GM19372 (cell line): Measurements from ENCODE around the gene CRTC3.
"Not testable (repeated sequence)": the region's sequence is repeated elsewhere in the genome, so short reads cannot be mapped to it uniquely, and the experiment has no call there.

Experiments used
- ATAC-seq: cut with Tn5 transposase; IDR thresholded peaks from one replicate; pipeline ENCODE4 v1.9.1; 2021; ENCODE audit warnings: mild to moderate bottlenecking, low read depth, moderate library complexity; ENCODE audit not compliant: unreplicated experiment

CRTC3 gene

GRCh38 chr15:90513893-90514292, 15.8 kb upstream of the CRTC3 start:
- not testable (repeated sequence) for ATAC-seq

DNA sequence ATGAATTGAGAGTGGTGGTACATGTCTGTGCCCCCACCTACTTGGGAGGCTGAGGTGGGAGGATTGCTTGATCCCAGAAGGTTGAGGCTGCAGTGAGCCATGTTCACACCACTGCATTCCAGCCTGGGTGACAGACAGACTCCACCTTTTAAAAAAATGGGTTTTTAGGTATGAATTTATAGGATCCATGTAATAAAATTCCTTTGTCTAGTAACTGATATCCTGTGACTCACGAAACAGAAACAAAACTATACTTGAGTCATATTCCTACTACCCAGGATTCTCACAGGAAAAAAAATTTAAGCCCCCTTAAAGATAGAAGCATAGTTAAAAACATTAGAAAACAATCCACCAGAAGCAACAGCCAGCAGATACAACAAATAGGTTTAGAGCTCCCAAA, 10.0 kb upstream of the CRTC3 start:
- ATAC-seq, result no peak

DNA sequence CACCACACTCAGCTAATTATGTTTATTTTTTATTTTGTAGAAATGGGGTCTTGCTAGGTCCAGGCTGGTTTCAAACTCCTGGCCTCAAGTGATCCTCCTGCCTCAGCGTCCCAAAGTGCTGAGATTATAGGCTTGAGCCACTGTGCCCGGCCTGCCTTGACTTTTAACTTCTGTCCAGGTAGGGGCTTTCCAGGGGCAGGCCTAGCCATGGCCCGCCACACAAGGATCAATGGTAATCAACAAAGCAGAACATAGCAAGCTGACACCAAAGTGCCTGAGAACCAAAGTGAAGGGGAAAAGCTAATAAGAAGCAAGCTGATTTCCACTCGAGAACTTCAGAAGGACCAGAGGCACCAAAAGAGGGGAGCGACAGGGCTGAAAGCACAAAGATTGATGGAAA, 9.4 kb upstream of the CRTC3 start:
- no peak for ATAC-seq

DNA sequence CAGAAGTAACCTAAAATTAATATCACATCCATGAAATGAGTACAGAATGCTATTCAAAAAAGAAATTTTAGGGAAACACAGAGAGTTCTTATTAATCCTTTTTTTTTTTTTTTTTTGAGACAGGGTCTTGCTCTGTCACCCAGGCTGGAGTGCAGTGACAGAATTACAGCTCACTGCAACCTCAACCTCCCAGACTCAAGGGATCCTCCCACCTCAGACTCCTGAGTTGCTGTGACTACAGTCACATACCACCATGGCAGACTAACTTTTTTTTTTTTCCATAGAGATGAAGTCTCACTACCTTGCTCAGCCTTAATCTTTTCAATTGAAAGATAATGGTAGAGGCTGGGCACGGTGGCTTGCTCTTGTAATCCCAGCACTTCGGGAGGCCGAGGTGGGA, 6.3 kb upstream of the CRTC3 start:
- no peak for ATAC-seq

DNA sequence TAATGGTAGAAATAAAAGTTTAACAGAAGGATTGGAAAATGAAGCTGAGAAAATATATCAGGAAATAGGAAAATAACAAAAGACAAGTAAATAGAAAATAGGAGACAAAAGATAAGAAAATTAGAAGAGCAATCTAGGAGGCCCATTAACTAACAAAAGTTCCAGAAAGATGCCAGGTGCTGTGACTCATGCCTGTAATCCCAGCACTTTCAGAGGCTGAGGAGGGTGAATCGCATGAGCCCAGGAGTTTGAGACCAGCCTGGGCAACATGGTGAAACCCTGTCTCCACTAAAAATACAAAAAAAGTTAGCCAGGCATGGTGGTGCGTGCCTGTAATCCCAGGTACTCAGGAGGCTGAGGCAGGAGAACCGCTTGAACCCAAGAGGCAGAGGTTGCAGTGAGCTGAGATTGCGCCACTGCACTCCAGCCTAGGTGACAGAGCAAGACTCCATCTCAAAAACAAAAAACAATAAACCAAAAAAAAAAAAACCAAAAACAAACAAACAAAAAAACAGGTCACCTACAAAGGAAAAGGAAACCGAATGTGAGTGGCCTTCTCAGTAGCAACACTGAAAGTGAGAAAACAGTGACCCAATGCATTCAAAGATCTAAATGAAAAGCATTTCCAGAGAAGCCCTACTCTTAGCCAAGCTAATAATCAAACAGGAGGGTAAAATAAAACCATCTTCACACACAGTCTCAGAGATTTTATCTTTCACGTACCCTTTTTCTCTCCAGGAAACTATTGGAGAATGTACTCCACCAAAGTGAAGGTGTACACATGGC, 5.5 kb upstream of the CRTC3 start:
- ATAC-seq, result not testable (repeated sequence)

- ATAC-seq, result no peak
Observed at GRCh38 chr15:90529011-90529370, 732 bp upstream of the CRTC3 start.

DNA sequence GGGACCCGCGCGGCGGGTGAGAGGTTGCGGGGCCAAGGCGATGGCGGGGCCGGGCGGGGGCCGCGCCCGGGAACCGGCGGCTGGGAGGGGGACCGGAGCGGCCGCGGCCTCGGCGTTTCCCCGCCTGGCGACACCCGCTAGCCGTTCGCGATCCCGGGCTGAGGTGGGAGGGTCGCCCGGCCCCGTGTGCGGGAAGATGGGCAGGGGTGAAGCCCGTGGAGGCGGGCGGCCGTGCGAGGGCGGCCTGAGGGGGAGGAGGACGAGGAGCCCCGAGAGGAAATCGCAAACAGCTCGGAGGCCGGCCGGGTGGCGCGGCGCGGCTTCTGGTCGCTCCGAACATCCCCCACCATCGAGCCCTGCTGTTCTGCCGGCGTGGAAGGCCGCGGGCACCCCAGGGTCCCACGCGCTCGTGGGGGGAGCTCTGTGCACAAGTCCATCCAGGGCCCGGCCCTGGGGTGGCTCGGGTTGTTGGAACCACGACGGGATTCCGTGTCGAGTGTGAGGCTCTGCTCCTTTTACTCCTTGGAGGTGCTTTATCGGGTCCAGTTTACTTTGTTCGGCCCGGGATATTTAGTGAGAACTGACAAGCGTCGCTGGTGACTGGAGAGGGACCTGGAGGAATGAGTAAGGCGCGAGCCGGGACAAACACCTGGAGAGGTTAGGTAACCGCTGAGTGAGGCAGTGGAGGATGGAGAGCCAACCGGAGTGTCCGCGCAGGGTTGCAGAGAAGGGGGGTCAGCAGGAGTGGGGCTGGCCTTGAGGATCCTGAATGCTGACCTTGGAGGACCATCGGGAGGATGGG, 728 bp downstream of the CRTC3 start:
- peak; percentile 35 for ATAC-seq

GRCh38 chr15:90531147-90531546, 1.4 kb downstream of the CRTC3 start:
- no peak for ATAC-seq

DNA sequence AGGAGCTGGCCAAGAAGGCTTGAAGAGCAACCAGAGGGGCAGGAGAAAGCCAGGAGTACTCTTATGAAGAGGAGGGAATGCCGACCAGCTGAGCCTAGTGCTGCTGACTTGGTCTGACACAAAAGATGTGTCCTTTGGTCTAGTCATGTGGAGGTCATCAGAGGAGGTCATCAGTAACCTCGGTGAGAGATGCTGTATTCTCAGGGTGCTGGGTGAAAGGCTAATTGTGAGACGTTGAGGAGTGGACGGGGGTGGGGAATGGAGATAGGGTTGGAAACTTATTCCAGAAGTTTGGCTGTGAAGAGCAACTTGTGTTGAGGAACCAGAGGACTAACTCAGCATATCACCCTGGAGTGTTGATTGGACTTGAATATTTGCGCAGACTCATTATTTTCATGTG, 5.5 kb downstream of the CRTC3 start:
- ATAC-seq, result no peak

DNA sequence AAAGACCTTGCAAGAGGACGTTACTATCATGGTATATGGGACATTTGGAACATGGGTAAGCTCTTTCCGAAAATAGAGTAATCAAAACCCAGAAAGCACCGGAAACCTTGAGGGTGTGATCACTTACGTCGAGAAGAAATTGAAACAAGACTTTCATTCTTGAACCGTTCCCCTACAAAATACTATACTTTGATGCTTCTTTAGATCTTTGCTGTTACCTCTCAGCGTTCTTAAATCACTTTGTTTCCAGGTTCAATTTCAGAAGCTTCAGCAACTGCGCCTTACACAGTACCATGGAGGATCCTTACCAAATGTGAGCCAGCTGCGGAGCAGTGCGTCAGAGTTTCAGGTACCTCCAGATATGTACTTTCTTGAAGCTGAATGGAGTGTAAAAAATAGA, 10.1 kb downstream of the CRTC3 start:
- no peak for ATAC-seq

DNA sequence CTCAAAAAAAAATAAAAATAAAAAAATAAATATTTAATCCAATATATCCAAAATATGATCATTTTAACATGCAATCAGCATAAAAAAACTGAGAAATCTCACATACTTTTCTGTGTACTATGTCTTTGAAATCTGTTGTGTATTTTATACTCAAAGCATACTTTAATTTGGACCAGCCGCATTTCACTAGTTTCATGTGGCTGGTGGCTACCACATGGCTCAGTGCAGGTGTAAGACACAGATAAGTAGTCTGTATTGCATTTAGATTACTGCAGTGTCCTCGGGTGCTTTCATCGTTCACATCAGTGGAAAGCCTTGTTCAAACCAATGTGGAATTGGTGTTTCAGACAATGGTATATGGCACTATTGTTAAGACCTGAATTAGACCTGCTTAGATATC, 11.0 kb downstream of the CRTC3 start:
- ATAC-seq, result no peak

GRCh38 chr15:90545095-90545494, 15.4 kb downstream of the CRTC3 start:
- ATAC-seq, result no peak

DNA sequence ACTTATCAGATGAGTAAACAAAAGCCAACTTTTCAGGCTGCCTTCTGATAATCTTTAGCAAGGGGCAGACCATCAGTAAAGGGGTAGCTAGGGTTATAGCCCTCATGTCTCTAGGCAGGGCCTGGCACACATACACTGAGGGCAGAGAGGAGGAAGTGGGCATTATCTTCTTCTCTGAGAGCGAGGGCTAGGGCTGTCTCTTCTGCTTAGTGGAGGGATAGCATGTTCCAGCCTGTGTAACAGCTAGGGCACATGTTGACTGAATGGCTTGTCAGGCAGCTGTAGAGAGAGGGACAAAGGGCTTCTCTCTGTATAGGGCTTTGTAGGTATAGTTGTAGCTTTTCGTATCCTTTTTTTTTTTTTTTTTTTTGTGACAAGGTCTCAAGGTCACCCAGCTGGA, 17.8 kb downstream of the CRTC3 start:
- ATAC-seq, result no peak

DNA sequence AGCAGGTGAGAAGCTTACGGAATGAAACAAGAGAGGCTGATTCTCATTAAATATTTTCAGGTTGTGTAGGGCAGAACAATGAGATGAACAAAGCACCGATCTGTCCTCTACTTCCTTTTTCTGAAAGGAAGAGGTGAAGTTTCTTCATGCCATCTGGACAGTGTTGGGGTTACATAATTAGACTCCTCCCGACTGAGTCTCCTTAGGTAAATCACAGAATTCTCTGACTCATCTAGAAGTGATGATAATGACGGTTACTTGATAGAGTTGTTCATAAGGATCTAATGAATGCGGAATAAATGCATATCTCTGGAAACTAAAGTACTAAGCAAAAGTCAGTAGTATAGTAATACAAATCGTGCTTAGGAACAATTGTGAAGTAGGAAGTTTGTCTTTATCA, 21.2 kb downstream of the CRTC3 start:
- ATAC-seq, result no peak

DNA sequence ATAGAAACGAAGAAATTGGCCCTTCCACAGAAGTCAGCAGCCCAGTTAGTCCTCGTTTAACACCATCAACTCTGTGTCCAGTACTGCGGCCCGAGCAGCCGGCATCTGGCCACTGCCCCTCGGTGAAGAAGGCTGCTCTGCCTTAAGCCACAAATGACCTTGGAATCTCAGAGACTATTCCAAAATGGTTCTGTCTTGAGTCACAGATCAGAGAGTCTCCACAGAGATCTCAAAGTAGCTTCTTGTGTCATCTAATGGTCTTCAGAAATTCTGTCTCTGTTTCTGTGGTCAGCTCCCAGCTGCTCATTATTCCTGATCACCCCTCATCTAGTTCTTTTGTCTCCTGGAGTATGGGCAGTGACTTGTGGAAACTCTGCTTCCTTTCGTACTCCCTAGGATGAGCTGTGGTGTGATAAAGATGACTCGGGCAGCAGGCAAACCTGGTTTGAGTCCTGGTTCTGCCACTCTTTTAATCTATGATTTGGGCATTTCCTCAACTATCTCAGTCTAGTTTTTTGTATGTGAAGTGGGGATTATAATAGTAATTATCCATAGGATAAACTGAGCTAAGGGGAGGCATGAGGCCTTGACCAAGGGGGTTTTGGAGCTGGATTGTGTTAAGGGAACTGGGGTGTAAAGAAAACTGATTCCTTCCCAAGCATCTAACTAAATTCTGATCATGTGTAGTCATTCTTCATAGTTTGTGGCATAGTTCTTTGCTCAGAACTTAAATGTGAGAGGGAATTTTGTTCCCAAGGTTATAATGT, 22.6 kb downstream of the CRTC3 start:
- ATAC-seq, result no peak

- no peak for ATAC-seq
Observed at GRCh38 chr15:90552929-90553211, 23.1 kb downstream of the CRTC3 start.

DNA sequence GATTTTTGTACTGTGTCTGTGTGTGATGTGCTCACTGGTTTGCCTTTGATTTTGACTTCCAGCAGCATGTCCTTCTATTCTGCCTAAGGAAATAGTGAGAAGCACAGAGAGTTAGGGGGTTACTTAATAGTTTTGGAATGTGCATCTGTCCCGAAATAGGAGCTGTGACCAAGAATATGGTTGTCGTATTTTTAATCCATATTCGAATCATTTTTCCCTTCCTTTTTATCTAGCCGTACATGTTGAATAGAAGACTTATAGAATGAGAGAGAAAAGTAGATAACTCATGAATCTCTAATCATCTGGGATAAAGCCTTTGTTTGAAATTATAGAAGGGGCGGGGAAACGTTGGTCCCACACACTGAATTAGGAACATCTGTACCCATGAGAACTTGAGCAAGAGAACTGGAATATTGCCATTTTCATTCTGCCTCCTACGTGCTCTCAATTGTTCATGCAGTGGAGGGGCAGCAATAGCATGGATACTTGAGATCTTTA, 23.6 kb downstream of the CRTC3 start:
- no peak for ATAC-seq

DNA sequence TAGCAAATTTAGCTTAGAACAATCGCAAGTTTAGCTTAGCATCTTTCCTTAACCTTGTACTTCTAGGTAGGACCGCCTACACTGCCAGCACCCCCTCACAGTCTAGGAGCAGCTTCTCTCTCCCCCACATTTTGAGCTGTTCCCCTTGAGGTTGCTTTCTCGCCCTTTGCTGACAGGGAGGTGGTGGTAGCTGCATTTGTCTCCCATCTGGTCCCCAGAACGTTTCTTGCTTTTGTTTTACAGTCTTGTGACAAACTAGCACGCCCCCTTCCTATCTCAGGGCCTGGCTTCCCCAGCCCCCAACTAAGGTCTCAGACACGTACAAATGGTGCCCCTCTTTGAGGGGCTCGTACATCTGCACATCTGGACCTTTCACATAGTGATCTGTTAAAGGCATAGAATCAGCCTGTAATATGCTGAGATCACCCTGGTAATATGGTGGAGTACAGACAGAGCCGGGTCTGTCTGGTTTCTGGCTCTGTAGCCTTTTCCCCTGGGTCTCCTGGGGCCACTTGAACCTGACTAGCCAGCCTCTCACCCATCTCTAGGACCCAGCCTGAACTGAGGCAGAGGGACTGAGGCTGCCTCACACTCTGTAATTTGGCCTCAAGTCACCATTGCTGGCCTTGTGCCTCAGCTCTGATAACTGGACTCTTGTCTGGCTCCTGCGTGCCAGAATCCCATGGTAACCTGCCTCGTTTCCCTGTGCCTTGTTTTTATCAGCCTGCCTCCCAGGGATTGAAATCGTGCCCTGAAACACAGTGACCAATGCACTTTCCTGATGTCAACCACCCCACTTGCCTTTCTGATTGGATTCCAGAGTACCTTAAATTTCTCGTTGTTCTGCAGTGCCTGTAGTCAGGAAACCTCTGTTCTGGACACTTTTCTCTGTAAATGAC, 27.7 kb downstream of the CRTC3 start:
- no peak for ATAC-seq

DNA sequence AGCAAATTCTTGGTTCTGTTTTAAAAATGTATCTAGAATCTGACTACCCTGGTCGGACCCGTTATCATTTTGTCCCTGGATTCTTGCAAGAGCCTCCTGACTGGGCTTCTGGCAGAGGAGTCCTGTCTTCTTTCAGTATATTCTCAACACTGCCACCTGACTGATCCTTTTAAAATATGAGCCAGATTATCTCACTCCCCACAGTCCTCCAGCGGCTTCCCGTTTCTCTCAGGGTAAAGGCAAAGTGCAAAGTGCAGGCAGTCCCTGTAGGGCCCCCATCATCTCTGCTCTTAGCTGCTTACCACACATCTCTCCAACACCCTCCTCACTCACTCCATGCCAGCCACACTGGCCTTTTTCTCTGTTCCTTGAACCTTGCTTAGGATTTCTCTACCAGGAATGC, 28.4 kb downstream of the CRTC3 start:
- ATAC-seq, result no peak

DNA sequence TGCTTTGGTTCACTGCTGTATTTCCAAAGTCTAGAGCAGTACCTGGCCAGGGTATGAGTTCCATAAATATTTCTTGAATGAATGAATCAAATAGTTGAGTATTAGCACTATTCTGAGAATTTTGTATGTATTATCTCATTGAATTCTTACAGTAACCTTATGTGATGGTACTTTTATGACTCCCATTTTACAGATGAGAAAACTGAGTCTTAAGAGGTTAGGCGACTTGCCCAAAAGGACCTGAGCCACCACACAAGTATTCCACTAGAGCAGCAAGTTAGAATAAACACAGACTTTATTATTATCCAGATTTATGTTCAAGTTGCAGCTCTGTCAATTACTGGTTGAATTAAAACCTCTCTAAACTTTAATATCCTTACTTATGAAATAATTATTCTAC, 29.4 kb downstream of the CRTC3 start:
- ATAC-seq, result no peak
